HuH-7 (cell line): ENCODE results near the gene INPP5D.
"Not testable (repeated sequence)": the region's sequence is repeated elsewhere in the genome, so short reads cannot be mapped to it uniquely, and the experiment has no call there.

Source experiments
- DNase-seq: peaks from one replicate; pipeline ENCODE4 v3.0.0; 2011; ENCODE audit warnings: low spot score

The INPP5D gene

DNA sequence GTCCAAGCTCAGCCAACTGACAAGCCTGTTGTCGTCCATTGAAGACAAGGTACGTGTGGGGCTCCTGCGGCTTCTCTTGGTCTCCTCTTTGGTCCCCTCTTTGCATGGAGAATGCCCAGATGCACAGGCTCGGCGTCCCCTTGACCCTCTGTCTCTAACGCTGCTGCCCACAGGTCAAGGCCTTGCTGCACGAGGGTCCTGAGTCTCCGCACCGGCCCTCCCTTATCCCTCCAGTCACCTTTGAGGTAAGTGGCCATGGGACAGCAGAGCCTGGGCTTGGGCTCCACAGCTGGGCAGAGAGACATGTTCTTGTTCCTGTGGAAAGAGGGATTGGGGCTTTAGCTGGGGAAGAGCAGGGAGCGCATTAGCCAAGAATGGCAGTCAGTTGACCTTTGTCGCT, 86.1 kb downstream of the INPP5D start:
- DNase-seq = no peak

DNA sequence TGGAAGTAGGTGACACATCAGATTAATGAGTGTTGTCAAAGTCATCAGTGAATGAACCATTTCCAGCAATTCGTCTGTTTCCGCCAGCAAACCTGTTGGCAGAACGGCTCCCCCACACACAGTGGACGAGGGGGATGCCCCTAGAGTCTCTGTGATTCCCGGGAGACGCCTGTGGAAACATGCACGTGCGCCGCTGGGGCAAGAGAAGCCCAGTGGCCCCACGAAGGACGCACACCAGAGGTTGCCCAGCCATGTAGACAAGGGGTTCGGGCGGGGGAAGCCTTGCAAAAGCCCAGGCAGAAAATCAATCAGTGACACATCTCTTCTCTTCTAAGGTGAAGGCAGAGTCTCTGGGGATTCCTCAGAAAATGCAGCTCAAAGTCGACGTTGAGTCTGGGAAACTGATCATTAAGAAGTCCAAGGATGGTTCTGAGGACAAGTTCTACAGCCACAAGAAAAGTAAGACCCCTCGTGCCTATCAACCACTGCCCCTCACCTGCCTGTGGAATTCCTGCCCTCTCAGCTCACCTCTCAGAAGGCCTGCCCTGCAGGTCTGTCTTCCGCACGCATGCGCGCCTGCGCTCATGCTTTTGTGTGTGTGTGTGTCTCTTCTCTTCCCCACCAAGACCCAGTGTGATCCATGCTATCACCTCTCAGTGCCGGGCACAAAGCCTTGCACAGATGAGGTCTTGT, 87.1 kb downstream of the INPP5D start:
- no peak for DNase-seq

DNA sequence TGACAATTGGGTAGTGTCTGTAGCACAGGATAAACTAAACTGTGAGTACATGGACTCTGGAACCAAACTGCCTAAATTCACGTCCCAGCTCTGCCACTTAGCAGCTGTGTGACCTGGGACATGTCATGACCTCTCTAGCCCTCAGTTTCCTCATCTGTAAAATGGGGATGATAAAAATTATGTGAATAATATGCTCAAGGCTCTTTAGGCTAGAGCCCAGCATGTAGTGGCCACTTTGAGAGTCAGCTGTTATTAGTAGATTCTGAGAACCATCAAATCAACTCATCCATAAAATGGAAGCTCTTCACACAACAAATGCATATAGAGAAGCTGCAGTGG, 87.7 kb downstream of the INPP5D start:
- DNase-seq = no peak

DNA sequence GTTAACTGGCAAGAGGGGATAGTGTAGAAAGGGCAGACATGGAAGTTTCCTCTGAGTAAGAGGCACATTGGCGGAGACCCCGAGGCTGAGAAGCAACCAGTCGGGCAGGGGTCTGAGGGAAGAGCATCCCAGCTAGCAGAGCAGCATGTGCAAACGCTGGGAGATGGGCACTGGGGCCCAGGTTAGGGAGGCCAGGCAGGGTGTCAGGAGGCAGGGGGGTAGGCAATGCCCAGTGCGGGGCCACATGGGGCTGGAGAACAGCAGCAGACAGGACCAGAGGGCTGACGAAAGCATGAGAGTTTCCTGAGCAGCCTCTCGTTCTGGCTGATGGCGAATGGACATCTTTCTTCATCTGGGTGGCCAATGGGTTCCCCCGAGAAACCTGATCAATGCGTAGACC, 88.2 kb downstream of the INPP5D start:
- DNase-seq = no peak

DNA sequence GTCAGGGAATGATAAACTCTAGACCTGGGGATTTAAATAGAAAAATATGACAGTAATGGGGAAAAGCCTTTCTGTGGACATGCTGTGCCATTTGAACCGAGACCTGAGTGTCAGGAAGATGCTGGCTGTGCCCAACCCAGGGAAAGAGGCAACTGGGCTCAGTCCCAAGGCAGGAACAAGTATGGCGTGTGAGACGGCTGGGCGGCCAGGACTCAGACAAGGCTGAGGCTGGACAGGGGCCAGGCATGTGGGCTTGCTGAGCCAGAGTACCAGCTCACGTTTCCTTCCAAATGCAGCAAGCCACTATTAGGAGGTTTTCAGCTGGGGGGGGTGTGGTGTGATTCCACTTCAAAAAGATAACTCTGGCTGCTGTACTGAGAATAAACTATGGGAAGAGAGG, 92.4 kb downstream of the INPP5D start:
- DNase-seq = no peak

DNA sequence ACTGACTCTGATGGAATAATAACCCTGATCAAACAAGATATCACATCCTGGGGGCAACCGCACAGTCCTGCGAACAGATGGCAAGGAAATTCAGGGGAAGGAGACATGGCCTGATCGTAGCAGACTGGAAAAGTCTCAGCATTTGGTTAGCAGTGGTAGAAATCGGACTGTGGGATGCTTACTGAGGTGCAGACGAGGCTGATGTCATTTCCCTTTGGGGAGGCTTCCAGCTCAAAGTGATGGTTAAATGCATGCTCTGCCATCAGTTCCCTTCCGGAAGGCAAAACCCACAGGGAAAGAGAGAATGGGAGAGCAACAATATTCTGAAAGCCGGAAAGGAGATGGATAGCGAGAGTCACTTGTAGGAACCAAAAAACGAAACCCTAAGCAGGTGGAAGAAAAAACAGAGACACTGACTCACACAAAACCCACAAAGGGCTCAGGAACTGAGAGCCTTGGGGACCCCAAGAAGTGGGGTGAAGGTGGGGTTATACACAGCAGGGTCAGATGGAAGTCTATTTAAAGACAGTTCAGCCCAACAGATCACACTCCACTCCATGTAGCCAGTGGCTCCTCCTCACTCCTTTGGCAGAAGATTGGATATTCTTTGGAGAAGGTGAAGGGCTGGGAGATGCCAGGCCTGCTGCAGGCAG, 93.1 kb downstream of the INPP5D start:
- DNase-seq = no peak

DNA sequence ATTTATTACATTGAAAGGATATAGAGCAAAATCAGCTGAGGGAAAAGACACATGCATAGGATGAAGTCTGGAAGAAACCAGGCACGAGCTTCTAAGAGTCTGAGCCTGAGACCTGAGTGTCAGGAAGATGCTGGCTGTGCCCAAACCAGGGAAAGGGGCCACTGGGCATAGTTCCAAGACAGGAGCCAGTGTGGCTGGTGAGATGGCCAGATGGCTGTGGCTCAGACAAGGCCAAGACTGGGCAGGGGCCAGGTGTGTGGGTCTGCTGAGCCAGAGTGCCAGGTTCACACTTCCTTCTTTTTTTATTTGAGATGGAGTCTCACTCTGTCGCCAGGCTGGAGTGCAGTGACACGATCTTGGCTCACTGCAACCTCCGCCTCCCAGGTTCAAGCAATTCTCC, 95.9 kb downstream of the INPP5D start:
- DNase-seq = no peak

DNA sequence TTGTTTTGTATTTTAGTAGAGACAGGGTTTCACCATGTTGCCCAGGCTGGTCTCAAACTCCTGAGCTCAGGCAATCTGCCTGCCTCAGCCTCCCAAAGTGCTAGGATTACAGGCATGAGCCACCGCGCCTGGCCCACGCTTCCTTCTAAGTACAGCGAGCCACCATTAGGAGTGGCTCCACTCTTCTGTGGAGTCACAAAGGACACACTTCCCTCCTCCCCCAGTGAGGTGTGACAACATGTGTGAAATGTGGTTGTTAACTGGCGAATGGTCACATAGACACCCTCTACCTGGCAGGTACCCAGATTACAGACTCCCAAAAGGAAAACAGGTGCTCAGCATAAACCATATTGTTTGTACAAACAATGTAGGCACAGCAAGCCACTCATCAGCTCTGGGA, 96.3 kb downstream of the INPP5D start:
- DNase-seq = not testable (repeated sequence)

DNA sequence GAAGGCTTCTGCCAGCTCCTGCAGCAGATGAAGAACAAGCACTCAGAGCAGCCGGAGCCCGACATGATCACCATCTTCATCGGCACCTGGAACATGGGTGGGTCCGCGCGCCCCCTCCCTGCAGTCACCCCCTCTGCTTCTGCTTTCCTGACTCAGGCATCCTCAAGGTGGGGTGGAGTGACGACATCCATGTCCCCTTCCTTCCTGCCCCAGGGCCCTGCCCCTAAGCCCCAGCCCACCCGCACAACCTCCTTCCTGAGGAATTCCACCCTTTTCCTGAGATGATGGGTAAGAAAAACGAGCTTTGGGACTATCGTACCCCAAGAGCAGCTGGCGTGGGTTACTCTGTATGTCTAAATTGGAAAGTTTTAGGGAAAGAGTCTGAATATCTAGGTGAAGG, 101.6 kb downstream of the INPP5D start:
- DNase-seq = no peak

DNA sequence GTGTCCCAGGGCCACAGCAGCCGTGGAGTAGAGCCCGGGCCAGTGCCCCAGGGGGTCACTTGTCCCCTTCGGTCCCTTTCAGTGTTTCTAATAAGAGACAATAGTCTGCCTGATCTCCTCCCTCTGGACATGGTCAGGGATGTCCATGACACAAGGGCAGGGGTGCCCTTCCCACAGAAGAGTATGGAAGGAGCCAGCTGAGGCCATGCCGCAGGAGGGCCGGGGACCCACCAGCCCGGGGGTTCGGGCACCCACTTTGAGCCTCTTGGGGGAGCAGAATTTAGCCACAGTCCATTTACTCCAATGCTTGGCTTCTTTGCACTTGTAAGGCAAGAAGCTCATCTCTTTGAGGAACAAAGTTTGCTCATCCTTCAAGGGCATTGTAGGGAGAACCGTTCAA, 102.6 kb downstream of the INPP5D start:
- no peak for DNase-seq

DNA sequence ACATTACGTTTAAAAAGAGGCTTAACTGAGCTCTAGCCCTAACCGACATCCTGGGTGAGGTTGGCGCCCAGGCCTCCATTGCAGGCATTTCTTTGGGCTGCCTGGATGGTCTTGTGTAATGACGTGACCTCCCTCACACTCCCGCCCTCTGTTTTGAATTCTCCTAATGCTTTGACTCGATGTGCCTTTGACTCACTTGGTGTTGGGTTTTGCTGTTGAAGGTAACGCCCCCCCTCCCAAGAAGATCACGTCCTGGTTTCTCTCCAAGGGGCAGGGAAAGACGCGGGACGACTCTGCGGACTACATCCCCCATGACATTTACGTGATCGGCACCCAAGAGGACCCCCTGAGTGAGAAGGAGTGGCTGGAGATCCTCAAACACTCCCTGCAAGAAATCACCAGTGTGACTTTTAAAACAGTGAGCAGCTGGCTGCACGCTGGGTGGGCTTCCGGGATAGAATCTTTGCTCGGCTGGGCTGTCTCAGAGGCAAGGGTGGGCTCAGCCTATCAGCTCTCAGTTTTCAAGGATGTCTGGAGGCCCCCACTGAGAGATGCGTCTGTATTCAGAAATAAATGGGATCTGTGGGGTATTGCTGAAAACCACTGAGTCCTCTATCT, 103.5 kb downstream of the INPP5D start:
- DNase-seq = no peak

DNA sequence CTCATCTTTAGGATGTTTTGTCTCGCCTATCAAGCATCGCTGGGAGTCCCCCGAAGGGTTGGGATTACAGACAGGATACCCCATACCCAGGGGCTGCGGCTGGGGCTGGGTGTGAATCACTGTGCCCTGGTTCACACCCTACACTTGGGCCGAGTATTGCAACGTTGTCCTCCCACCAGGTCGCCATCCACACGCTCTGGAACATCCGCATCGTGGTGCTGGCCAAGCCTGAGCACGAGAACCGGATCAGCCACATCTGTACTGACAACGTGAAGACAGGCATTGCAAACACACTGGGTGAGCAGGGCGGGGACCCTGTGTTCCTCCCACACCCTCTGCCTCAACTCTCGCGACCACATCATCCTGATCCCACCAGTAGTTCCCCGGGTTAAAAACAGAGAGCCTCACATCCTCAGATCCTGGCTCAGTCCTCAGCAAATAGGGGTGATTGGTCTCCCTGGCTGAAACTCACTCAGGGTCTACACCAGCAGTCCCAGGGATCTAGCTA, 104.0 kb downstream of the INPP5D start:
- DNase-seq = no peak

DNA sequence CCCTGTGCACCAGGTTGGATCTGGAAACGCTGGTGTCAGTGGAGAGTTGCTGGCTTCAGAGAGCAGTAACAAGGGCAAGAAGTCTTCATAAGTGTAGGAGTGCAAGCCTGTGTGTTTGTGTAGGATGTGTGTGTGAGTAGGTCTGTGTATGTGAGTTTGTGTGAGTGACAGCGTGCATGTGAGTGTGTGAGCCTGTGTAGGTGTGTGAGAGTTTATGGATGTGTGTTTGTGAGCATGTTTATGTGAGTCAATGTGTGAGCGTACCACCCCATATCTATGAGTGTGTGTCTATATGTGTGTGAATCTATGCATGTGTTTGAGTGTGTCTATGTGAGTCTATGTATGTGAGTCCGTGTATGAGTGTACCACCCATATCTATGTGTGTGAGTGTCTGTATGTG, 104.8 kb downstream of the INPP5D start:
- no peak for DNase-seq

DNA sequence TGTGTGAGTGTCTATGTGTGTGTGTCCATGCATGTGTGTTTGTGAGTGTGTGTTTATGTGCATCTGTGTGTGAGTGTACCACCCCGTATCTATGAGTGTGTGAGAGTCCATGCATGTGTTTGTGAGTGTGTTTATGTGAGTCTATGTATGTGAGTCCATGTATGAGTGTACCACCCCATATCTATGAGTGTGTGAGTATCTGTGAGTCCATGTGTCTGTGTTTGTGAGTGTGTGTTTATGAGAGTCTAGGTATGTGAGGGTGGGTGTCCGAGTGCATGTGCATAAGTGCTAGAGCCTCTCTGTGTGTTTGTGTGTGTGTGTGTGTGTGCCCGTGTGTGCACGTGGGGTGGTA, 105.4 kb downstream of the INPP5D start:
- no peak for DNase-seq

DNA sequence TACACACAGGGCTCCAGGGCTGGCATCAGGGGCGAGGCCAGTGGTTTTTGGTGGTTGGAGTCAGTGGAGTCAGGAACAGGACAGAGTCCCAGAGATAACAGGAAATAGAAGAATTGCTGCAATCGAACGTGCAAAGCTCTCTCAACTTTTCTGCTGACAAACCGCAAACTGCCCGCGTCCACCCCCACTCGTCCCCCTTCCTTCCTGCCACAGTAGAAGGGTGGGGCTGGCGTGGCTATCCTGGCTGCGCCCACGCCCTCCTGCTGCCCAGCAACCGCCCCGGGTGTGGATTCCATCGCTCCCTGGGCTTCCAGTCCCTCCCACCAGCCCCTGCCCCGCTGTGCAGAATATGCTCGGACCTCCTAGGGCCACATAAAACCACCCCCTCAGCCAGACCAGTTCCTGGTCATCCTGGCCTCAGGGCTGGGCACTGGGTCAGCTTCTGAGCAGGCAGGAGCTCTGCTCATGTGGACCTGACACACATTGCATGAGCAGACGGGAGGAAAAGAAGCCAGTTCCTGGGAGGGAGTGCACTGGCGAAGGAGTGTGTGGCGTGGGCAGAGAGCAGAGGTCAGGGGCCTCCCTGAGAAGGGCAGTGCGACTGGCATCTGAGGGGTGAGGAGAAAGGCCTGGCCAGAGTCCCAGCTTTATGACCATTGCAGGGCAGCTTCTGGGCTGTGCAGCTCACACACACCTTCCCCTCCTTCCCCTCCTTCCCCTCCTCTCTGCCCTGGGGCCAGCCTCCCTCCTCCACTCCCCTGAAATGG, 105.9 kb downstream of the INPP5D start:
- no peak for DNase-seq

DNA sequence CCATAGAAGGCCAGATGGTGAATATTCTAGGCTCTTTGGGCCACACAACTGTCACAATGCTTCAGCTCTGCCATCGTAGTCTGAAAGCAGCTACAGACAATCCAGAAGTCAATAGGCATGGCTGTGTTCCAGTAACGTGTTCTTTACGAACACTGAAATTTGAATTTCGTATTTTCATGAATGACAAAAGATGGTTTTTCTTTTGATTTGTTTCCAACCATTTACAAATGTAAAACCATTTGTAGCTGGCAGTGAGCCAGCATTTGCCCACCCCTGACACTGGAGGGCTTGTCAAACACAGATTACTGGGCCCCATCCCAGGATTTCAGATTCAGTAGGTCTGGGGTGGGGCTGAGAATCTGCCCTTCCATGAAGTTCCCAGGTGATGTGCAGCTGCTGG, 108.3 kb downstream of the INPP5D start:
- DNase-seq = no peak

DNA sequence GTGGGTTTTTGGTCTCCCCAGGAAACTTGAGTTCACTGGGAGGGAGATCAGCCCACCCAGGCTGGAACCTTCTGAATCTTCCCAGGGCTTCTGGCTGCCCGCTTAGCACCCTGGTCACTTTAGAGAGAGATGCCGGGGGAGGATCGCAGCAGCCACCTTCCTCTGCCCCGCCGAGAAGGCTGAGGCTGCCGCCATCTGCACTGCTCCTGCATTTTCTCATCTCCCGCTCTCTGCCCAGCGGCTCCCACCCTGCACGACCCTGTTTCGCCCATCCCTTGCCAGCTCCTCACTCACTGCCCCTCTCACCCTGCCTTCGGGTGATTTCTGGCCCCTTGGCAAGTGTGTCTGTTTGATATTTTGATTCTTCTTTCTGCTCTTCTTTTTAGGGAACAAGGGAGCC, 108.8 kb downstream of the INPP5D start:
- no peak for DNase-seq

DNA sequence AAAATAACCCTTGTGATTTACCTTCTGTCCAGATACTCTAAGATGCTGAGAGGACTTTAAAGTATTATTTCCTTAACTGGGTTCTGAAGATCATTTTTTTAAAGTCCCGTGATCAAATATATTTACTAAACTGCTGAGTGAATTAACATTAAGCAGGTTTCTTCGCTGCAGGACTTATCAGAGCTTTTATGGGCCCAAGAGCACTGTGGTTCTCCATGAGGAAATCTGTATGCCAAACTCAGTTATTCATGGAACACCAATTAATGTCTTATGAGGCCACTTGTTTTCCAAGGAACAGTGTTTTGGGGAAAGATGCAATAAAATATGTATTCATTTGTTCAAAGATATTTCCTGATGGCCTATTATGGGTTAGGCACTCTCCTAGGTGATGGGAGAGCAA, 111.2 kb downstream of the INPP5D start:
- no peak for DNase-seq

DNA sequence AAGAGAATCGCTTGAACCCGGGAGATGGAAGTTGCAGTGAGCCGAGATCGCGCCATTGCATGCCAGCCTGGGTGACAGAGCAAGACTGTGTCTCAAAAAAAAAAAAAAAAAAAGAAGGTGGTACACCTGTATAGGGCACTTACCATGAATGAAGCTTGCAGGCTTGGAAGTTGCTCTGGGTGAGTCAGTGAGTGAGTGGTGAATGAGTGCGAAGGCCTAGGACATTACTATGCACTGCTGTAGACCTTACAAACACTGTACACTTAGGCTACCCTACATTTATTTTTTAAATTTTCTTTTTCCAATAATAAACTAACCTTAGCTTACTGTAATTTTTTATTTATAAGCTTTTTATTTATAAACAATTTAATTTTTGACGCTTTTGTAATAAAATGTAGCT, 113.0 kb downstream of the INPP5D start:
- DNase-seq = no peak

DNA sequence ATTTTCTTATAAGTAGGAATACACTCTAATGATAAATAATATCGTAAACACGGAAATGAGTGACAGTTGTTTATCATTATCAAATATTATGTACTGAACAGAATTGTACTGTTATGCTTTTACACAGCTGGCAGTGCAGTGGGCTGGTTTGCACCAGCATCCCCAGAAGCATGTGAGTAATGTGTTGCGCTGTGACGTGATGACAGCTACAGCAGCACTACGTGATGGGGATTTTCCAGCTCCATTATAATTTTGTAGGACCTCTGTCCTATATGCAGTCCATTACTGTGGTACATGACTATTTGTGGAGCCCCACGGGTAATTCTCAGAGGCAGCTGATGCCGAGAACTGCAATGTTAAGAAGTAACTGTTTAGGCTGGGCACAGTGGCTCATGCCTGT, 114.0 kb downstream of the INPP5D start:
- no peak for DNase-seq

DNA sequence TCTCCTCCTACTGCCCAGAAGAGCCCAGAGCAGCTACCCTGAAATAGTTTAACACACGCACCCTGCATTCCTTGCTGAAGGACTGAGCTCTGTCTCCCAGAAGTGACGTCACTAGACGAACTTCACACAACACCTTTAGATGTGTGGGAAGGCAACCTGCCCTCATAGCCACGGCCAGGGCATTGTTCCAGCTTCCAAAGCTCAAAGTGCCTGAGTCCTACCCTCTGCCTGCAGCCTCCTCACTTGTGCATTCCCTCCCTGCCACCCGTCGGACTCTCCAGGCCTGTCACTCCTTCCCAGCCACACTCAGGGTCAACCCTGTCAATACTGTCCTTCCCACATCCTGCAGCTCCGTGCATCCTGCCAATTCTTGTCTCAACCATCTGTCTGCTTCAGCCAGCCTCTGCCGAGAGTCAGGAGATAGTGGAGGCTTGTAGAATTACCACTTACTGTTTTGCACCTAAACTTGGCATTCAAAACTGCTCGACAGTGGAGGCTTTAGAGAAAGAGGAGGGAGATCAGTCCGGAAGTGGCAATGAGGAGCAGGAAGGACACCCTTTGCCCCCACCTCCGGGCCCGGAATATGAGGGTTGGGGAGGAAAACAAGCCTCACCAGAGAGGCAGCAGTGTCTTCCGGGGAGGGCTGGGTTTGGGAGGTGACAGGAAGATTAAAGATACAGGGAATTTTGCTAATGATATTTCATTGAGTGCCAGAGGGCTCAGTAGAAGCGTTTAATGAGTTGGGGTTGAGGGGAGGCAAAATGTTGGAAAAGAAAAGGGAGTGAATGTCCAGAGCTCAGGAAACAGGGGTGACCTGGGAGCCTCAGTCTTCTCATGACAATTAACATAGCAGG, 119.1 kb downstream of the INPP5D start:
- no peak for DNase-seq

DNA sequence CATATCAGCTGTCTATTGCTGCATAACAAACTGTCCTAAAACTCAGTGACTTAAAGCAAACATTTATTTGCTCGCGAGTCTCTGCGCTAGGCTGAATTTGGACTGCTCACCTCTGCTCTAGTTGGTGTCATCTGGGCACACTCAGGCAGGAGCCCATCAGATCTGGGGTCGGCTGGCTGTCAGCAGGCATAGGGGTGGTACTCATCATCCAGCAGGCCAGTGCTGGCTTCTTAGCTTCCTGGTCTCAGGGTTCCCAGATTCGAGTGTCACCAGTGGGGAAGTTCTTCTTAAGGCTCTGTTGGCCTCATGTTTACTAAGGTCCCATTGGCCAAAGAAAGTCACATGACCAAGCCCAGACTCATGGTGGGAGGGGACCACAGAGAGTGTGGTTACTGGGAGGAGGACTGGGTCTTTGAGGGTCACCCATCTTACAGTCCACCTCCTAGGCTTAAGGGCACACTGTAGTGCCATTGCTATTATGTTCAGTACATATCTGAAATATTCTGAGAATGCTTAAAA, 119.8 kb downstream of the INPP5D start:
- no peak for DNase-seq
